KOPT-K1 (cell line): ENCODE results near the gene ADGRL1.
"Not testable (repeated sequence)": the region's sequence is repeated elsewhere in the genome, so short reads cannot be mapped to it uniquely, and the experiment has no call there.

Source experiments
- H3K27ac ChIP-seq: fragments of 200-600 bp; sonication (generic); 2 replicates; pipeline ENCODE4 v1.5.1; 2016; ENCODE audit warnings: antibody characterized with exemption, mild to moderate bottlenecking, low read depth, low read length; ENCODE audit not compliant: poor library complexity, severe bottlenecking
- H3K36me3 ChIP-seq: fragments of 200-600 bp; sonication (generic); 2 replicates; pipeline ENCODE4 v1.5.1; 2017; ENCODE audit warnings: antibody characterized with exemption, mild to moderate bottlenecking, low read length, moderate library complexity; ENCODE audit not compliant: insufficient read depth
- H3K9me3 ChIP-seq: fragments of 200-600 bp; sonication (generic); 2 replicates; pipeline ENCODE4 v1.5.1; 2017; ENCODE audit warnings: antibody characterized with exemption, low read length, mild to moderate bottlenecking; ENCODE audit not compliant: insufficient read depth, poor library complexity, severe bottlenecking

The ADGRL1 gene

DNA sequence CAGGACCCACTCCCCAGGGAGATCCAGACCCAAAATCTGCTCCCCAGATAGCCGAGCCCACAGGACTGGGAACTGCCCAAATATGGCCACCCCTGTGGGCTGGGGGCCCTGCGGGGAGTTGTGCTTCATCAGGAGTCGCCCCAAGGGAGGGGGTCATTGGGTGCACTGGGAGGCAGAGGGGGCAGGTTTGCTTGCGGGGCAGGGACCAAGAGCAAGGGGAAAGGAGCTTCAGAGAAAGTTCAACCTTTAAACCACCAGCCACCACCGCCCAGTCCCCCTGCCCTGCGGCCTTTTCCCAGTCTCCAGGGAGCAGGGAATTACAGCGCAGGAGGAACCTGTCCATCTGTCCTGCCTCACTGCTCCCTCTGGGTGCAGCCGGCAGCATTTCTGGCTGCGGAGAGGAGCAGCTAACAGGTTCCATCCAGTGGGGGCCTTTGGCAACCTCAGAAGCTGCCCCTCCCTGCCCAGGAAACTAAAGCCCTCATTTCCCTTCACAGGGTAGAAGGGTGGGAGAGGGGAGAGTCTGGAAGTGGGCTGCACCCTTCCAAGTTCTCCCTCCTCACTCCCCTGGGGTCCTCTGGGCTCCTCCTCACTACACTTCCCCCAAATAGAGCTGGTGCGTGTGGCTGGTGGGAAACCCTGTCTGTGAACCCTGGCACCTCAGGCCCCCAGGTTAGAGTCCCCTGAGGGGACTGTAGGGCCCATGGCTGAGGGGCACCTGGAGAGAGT is 55.8 kb downstream of the ADGRL1 start:
- peak overlapping the region; percentile 59 for H3K27ac ChIP-seq
- H3K9me3 ChIP-seq = no peaks in the 10 kb centered on the region
- no peaks in the 10 kb centered on the region for H3K36me3 ChIP-seq

DNA sequence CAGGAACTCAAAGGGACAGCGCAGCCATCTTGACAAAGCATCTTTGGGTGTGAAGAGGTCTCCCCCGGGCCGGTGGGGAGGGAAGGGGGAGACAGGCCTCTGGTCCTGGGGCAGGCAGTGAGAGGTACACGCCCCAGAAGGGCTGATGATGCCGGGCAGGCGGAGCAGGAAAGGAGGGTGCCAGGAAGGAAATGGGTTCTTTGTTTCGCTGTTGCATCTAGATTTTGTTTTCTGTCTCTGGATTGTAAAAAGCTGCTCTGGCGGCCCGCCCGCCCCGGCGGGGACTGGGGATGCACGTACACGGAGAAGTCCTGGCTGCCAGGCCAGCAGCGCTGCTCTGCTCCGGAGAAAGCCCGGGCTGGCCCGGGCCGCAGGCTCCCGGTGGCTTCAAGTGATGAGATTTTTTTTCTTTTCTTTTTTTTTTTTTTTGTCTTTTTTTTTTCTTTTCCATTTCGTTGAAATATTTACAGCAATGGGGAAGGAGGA is 56.4 kb downstream of the ADGRL1 start:
- H3K9me3 ChIP-seq = no peaks in the 10 kb centered on the region
- no peaks in the 10 kb centered on the region for H3K36me3 ChIP-seq
- H3K27ac ChIP-seq = peak overlapping the region; percentile 59

DNA sequence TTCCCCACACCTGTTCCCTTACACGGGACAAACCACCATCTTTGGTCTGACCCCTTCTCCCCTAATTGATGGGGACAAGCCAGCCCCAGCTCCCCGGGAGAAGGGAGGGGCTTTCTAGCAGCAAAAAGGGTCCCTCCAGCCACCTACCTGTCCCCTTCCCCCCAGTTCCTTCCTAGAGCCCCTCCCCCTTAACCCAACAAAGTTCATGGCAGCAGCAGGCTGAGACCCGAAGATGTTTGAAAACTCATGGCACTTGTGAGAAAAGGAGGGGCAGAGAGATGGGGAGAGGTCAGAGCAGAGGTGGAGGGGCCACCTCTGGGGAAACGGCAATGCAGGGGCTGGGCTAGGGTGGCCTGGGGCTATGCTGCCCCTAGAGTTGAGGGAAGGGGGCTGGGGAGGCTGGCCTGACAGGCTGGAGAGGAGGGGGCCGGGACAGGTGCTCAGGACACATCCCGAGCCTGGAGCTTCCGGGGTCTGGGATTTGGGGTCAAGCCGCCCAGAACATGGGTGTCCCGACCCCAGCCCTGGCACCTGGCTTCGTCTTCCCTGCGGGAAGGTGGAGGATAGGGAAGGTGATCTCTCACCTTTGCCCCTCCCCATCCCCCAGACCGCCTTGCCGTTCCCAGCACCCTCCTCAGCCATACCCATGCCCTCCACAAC is 57.1 kb downstream of the ADGRL1 start:
- H3K36me3 ChIP-seq = no peaks in the 10 kb centered on the region
- H3K9me3 ChIP-seq = no peaks in the 10 kb centered on the region
- peak overlapping the region; percentile 59 for H3K27ac ChIP-seq

DNA sequence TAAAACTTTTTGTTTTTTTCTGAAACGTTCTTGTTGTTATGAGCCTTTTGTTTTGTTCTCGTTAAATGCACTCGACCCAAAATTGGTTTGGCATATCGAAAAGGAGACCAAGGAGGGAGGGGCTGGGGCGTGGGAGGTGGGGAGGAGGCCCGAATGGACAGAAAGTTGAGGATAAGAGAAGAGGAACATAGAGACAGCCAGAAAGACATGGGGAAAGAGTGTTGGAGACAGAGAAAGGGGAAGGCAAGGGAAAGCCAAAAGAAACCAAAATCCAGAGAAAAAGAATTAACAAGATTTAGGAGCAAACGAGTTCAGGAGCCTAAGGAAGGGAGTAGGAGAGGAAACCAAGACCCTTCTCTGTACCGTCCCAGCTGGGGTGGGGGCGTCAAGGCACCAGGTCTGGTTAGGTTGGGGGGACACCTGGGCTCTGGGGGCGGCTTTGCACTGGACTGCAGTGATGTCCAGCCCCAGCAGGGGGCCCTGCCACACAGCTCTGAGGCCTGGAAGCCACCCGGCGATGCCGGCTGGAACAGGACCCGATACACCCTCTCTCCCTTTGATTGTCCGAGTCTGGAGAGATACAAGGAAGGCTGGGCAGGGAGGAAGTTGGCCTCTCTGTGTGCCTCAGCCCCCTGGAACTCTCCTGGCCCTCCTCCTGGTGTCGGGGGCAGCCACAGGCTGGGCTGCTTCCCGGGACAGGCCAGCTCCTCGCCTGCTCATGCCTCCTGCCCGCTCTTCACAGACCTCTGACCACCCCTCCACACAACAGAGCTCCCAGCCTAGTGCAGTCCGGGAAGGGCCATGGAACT is 58.0 kb downstream of the ADGRL1 start:
- Histone ChIP-seq H3K36me3 (no peaks in the 10 kb centered on the region), H3K27ac (no peak overlapping the region), H3K9me3 (no peaks in the 10 kb centered on the region)

DNA sequence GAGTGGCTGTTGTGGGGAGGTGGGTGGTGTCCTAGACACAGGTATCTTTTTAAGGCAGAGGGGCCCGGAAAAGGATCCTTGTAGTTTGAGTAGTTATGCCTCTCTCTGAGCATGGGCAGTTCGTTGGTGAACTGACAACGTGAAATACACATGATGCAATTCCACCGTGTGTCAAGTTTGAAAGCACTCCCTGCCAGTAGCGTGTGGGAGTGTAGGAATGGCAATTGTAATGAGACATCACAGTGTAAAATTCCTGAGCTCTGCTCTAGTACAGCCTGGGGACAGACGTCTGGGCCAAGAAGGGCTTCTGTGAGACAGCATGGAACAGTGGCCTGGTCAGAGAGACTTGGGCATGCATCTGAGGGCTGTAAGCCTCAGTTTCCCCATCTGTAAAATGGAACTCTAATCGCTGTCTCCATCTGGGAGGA is 59.2 kb downstream of the ADGRL1 start:
- Histone ChIP-seq H3K9me3 (no peaks in the 10 kb centered on the region), H3K36me3 (no peaks in the 10 kb centered on the region), H3K27ac (no peak overlapping the region)

DNA sequence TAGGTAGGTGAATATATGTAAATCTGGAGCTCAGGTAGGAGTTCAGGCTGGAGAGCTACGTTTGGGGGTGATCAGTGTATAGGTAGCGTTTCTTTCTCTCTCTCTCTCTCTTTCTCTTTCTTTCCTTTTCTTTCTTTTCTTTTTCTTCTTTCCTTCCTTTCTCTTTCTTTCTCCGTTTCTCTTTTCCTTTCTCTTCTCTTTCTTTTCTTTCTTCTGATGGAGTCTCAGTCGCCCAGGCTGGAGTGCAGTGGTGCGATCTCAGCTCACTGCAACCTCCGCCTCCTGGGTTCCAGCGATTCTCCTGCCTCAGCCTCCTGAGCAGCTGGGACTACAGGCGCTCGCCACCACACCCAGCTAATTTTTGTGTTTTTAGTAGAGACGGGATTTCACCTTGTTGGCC is 59.8 kb downstream of the ADGRL1 start:
- H3K9me3 ChIP-seq, H3K27ac ChIP-seq, H3K36me3 ChIP-seq: not testable (repeated sequence)

DNA sequence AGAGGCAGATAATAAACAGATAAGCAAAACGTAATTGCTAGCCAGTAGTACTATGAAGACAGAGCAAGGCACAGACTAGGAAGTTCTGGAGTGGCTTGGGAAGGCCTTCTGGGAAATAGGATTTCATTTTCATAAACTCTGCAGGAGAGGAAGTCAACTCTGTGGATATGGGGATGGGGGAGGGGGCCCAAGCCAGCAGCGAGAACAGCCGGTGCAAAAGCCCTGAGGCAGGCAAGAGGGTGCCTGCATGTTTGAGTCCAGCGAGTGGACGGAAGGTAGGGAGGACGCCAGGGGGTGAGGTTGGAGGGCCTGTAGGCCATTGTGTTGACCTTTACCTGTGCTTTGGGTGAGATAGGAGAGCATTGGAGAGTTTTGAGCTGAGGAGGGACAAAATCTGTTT is 60.6 kb downstream of the ADGRL1 start:
- Histone ChIP-seq H3K9me3 (no peaks in the 10 kb centered on the region), H3K36me3 (no peaks in the 10 kb centered on the region), H3K27ac (no peak overlapping the region)

DNA sequence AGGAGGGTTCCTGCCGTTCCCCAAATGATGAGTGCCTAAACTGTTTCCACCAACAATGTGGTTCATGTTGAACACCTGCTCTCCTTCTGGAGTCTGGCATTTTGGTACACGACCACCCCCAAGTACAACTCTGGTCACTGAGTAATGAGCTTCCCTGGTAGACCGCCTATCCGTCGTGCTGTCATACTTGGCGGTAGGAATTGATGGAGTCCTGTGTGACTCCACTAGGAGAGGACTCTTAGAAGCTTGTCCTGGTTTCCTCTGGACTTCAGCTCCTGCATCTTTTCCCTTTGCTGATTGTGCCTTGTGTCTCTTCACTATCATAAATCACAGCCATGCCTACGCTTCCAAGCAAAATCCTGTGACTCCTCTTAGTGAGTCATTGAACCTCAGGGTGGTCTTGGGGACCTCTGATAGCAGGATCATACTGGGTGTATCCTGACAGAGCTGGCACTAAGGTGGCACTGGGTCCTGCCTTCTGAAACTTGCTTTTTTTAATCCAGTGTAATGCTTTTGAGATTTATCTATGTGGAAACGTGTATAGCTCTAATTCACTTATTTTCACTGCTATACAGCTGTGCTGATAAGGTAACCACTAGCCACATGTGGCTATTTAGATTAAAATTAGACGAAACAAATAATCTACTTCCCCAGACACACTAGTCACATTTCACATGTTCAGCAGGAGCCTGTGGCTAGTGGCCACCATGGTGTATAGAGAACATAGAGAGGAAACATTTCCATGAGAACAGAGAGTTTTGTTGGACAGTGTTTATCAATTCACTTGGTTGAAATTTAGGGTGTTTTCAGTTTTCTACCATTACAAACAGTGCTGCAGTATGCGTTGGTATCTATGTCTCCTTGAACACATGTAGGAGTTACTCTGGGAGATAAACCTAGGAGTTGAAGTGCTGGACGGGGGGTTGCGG is 63.4 kb downstream of the ADGRL1 start:
- Histone ChIP-seq H3K9me3 (no peaks in the 10 kb centered on the region), H3K27ac (no peak overlapping the region), H3K36me3 (peaks cover 3% of the 10 kb centered on the region; the same call in 1 of the 2 replicates)

DNA sequence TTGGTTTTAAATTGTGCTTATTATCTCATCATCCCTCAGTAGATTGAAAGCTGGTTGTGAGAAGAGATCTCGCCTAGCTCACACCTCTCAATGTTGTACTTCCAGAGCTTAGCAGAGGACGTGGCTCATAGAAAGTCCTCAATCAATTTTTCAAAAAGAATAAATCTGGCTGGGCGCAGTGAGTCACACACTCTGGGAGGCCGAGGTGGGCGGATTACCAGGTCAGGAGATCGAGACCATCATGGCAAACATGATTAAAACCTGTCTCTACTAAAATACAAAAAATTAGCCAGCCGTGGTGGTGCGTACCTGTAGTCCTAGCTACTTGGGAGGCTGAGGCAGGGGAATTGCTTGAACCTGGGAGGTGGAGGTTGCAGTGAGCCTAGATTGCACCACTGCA is 64.9 kb downstream of the ADGRL1 start:
- peaks cover 3% of the 10 kb centered on the region; the same call in 1 of the 2 replicates for H3K36me3 ChIP-seq
- no peak overlapping the region for H3K27ac ChIP-seq

DNA sequence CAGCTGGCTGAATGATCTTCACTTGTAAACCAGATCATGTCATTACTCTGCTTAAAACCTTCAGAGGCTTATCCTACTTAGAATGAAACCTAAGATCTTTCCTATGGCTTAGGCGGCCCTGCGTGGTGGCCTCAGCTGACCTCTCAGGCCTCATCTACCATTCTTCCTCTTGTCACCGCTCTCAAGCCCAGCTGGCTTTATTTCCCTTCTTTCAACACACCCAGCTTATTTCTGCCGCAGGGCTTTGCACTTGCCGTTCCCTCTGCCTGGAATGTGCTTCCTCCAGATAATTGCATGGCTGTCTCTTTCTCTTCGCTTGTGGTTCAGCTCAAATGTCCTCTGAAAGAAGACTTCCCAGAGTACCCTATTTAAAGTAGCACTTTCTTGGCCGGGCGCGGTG is 66.0 kb downstream of the ADGRL1 start:
- H3K27ac ChIP-seq = no peak overlapping the region
- no peaks in the 10 kb centered on the region for H3K9me3 ChIP-seq
- H3K36me3 ChIP-seq = peaks cover 3% of the 10 kb centered on the region; the same call in 1 of the 2 replicates

More for the DNA sequence above, 64.9 kb downstream of the ADGRL1 start:
- H3K9me3 ChIP-seq = no peaks in the 10 kb centered on the region

DNA sequence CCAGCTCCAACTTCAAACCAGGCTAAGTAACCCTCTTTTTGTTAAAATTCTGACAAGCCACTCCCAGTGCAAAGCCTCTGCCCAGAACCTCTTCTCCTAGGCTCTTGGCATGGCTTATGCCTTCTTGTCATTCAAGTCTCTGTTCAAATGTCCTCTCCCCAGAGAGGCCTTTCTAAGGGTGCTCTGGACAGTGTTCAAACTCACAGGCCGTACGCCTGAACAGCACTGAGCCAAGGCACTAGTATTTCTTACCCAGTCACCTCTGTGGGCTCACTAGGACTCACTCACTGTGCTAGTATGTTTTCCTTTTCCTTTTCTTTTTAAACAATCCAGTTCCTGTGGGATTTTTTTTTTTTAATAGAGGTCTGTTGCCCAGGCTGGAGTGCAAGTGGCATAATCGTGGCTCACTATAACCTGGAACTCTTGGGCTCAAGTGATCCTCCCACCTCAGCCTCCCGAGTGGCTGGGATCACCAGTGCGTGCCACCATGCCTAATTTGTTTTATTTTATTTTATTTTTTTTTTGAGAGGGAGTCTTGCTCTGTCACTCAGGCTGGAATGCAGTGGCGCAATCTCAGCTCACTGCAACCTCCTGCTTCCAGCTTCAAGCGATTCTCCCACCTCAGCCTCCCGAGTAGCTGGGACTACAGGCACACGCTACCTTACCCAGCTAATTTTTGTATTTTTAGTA is 67.2 kb downstream of the ADGRL1 start:
- Histone ChIP-seq H3K36me3 (peaks cover 12% of the 10 kb centered on the region), H3K9me3 (no peaks in the 10 kb centered on the region), H3K27ac (no peak overlapping the region)

DNA sequence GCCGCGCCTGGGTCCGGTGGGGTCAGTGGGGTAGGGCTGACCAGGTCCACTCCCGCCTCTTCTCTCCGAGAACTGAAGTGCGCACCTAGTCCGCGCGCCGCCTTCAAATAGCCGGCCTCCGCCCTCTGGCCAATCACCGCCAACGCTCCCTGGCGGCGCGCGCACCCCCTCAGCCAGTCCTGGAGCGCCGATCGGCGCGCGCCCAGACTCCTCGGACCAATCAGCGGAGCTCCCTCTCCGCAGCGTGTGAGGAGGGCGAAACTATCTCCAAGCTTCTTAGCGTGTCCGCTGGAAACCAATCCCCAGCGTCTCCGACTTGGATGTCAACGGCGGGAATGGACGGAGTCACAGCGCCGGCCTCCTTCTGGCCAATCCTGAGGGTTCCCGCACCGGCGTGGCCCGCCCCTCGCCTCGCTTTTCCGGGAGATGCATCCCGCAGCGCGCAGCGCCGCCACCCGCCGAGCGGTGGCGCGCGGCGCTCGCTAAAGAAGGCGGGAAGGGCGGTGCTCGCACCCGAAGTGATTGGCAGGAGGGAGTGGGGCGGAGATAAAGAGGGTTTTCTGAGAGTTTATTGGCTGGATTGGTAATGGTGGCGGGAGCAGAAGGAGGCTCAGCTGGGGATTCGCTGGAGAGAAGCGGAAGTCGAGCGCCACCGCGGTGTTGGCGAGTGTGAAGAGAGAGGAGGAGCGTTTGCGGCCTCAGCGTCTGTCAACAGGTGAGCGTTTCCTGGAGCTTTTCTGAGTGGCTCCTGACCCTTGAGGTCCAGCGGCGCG is 69.3 kb downstream of the ADGRL1 start, which contains the start of gene ASF1B:
TSS of gene ASF1B (minus strand) at position 81 of the 773 bp plus-strand sequence. CDS start 133 bp downstream, outside the sequence.
- Histone ChIP-seq H3K27ac (peak within 1 kb of the TSS; percentile 85), H3K36me3 (peaks cover 28% of the 10 kb centered on the region), H3K9me3 (no peaks in the 10 kb centered on the region)

DNA sequence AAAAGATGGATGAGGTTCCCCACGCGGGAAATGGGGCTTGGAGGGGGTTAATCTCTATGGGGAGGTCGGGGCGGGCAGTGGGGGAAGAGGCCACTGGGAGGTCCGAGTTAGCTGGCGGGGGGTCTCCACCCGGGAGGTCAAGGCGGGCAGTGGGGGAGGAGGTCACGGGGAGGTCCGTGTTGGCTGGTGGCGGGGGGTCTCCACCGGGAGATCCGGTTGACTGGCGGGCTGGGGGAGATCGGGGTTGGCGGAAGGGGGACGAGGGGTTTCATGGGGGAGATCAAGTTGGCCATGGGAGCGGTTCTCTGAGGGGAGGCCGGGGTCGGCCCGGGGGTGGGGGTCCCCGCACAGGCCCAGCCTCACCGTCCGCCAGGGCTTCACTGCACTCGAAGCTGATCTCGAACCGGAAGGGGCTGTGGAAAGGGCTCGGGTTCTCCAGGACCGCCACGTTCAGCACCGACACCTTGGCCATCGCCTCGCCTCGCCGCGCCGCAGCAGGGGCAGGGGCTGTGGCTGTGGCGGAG is 69.9 kb downstream of the ADGRL1 start:
- peaks cover 32% of the 10 kb centered on the region for H3K36me3 ChIP-seq
- H3K9me3 ChIP-seq = no peaks in the 10 kb centered on the region
- H3K27ac ChIP-seq = peak overlapping the region; percentile 85
